Neural progenitor cell (in vitro differentiated cells): ENCODE measurements around the gene MLN. TPM values are rescaled to one million over a fixed set of nuclear protein-coding genes. Genes with fewer than 3 reads are reported as not detected.

Experiments
- DNase-seq: peaks from one replicate; pipeline ENCODE4 v3.0.0-alpha.2; 2016; ENCODE audit warnings: low spot score
- H2AFZ ChIP-seq: fragments of 200-600 bp; sonication (generic); replicated peaks from 2 replicates; pipeline ENCODE4 v1.6.1; 2016; ENCODE audit warnings: antibody characterized with exemption
- H3F3A ChIP-seq: fragments of 200-600 bp; sonication (generic); 2 replicates; pipeline ENCODE4 v1.6.1; 2016; ENCODE audit warnings: antibody characterized with exemption, low read depth
- H3K27ac ChIP-seq: fragments of 200-600 bp; sonication (generic); 2 replicates; pipeline ENCODE4 v1.5.1; 2016; ENCODE audit warnings: mild to moderate bottlenecking
- H3K27me3 ChIP-seq: fragments of 200-600 bp; sonication (generic); 2 replicates; pipeline ENCODE4 v1.6.1; 2016; ENCODE audit warnings: mild to moderate bottlenecking, moderate library complexity
- H3K36me3 ChIP-seq: fragments of 200-600 bp; sonication (generic); 2 replicates; pipeline ENCODE4 v1.5.1; 2016
- H3K4me1 ChIP-seq: fragments of 200-600 bp; sonication (generic); 2 replicates; pipeline ENCODE4 v1.6.1; 2016; ENCODE audit warnings: mixed run types
- H3K4me2 ChIP-seq: fragments of 200-600 bp; sonication (generic); 2 replicates; pipeline ENCODE4 v1.6.1; 2016
- H3K4me3 ChIP-seq: fragments of 200-600 bp; sonication (generic); 2 replicates; pipeline ENCODE4 v1.5.1; 2016
- H3K79me2 ChIP-seq: fragments of 200-600 bp; sonication (generic); 2 replicates; pipeline ENCODE4 v1.6.1; 2016; ENCODE audit warnings: low read depth
- H3K9ac ChIP-seq: fragments of 200-600 bp; sonication (generic); 2 replicates; pipeline ENCODE4 v1.6.1; 2016
- H3K9me3 ChIP-seq: fragments of 200-600 bp; sonication (generic); 2 replicates; pipeline ENCODE4 v1.5.1; 2016; ENCODE audit warnings: low read depth
- H4K20me1 ChIP-seq: fragments of 200-600 bp; sonication (generic); 2 replicates; pipeline ENCODE4 v1.6.1; 2016; ENCODE audit warnings: low read depth
- H3K27ac Mint-ChIP-seq: 3 replicates; pipeline ENCODE4 v1.8.0; 2021; ENCODE audit warnings: mixed read lengths
- H3K27me3 Mint-ChIP-seq: 2 replicates; pipeline ENCODE4 v1.8.0; 2022; ENCODE audit warnings: low read depth, mild to moderate bottlenecking, inconsistent platforms, moderate library complexity, mixed read lengths; ENCODE audit not compliant: insufficient read depth
- H3K36me3 Mint-ChIP-seq: 3 replicates; pipeline ENCODE4 v1.8.0; 2021; ENCODE audit warnings: mixed read lengths
- H3K4me1 Mint-ChIP-seq: 3 replicates; pipeline ENCODE4 v1.8.0; 2021; ENCODE audit warnings: mixed read lengths
- H3K4me3 Mint-ChIP-seq: 3 replicates; pipeline ENCODE4 v1.8.0; 2021; ENCODE audit warnings: mild to moderate bottlenecking, moderate library complexity, mixed read lengths
- H3K9me3 Mint-ChIP-seq: 3 replicates; pipeline ENCODE4 v1.8.0; 2020; ENCODE audit warnings: mixed read lengths
- CTCF ChIP-seq: fragments of 200-600 bp; sonication (generic); IDR thresholded peaks from 2 replicates; pipeline ENCODE4 v1.5.1; 2017; ENCODE audit warnings: antibody characterized with exemption, mild to moderate bottlenecking
- EZH2 ChIP-seq: fragments of 200-600 bp; sonication (generic); IDR thresholded peaks from 2 replicates; pipeline ENCODE4 v1.6.1; 2017; ENCODE audit warnings: antibody characterized with exemption, mild to moderate bottlenecking, moderate library complexity
- EZH2phosphoT487 ChIP-seq: fragments of 200-600 bp; sonication (generic); IDR thresholded peaks from 2 replicates; pipeline ENCODE4 v1.6.1; 2017; ENCODE audit warnings: antibody characterized with exemption
- total RNA-seq: library from RNA; depleted of rRNA; stranded (reverse); fragments of >200 nt; gene quantifications from 2 replicates; pipeline ENCODE4 v1.2.3, GENCODE V29; 2015; ENCODE audit warnings: low replicate concordance

Gene MLN
- total RNA-seq, 1 donor from 2014 or later: not detected

DNA sequence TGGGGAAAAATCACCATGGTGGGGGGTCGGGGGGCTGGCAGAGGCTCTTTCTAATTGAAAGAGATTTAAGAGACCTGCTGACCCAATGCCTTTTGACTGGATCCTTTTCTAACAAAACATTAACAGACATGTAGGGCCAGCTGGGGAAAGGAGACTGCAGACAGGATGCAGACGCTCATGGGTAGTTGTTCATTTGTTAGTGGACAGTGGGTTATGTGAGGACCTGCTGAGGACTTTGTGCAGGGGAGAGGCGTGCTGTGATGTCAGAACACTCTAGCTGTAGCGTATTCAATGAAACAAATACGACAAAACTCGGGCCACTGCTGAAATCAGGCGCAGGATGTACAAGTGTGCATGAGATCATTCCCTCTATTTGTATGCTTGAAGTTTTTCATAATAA, 58.3 kb downstream of the MLN start:
- Mint-ChIP-seq H3K9me3 (no peaks in the 10 kb centered on the region), H3K27me3 (peaks cover 14% of the 10 kb centered on the region), H3K4me1 (peaks cover 63% of the 10 kb centered on the region), H3K4me3 (peak overlapping the region; percentile 20), H3K27ac (peak overlapping the region; percentile 61), H3K36me3 (no peaks in the 10 kb centered on the region)
- H3K79me2 ChIP-seq: no peaks in the 10 kb centered on the region
- TF ChIP-seq CTCF (no peak), EZH2 (no peak), EZH2phosphoT487 (no peak)
- H4K20me1 ChIP-seq: no peaks in the 10 kb centered on the region
- no peak overlapping the region for H3K9ac ChIP-seq
- H3K4me1 ChIP-seq: peaks cover 57% of the 10 kb centered on the region
- no peaks in the 10 kb centered on the region for H3K36me3 ChIP-seq
- no peaks in the 10 kb centered on the region for H3K9me3 ChIP-seq
- no peaks in the 10 kb centered on the region for H3K27me3 ChIP-seq
- DNase-seq: no peak
- H2AFZ ChIP-seq: no peak overlapping the region
- H3K27ac ChIP-seq: peak overlapping the region; percentile 31
- H3K4me2 ChIP-seq: peak overlapping the region; percentile 66
- H3K4me3 ChIP-seq: no peak overlapping the region
- peaks cover 28% of the 10 kb centered on the region for H3F3A ChIP-seq

DNA sequence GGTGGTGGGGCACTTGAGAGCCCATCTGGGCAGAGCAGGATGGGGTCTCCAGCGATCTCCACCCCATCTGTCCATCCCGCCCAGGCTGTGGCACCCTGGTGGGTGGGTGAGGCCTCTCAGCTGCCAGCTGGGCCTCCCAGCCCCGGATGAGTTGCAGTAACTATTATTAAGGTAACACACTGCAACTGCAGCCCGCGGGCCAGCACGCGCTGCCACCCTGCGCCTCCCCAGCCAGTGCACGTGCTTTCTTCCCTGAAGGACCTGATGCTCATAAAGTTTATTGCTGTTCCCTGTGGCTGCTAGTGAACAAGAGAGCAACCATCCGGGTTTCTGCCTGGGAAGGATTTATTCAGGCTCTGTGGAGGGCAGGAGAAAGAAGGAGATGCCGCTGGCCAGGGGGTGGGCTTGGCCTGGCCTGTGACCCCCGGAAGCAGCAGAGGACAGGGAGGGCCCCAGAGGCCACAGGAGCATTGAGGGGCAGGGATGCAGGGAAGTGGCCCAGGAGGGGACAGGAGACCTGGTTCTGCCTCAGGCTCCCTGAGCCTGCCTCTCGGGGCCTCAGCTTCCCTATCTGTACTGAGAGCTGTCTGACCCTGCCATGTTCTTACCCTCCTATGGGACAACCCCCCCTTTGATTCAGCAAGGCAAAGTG, 58.8 kb downstream of the MLN start:
- H3K9ac ChIP-seq: no peak overlapping the region
- no peaks in the 10 kb centered on the region for H3K36me3 ChIP-seq
- Mint-ChIP-seq H3K27me3 (peaks cover 14% of the 10 kb centered on the region), H3K4me1 (peaks cover 59% of the 10 kb centered on the region), H3K36me3 (no peaks in the 10 kb centered on the region), H3K27ac (peak overlapping the region; percentile 85), H3K4me3 (no peak overlapping the region), H3K9me3 (no peaks in the 10 kb centered on the region)
- no peaks in the 10 kb centered on the region for H4K20me1 ChIP-seq
- H2AFZ ChIP-seq: no peak overlapping the region
- peak; percentile 25 for DNase-seq
- no peak overlapping the region for H3K4me3 ChIP-seq
- H3K9me3 ChIP-seq: no peaks in the 10 kb centered on the region
- H3K4me1 ChIP-seq: peaks cover 57% of the 10 kb centered on the region
- peak overlapping the region; percentile 66 for H3K4me2 ChIP-seq
- H3K79me2 ChIP-seq: no peaks in the 10 kb centered on the region
- no peaks in the 10 kb centered on the region for H3K27me3 ChIP-seq
- peaks cover 28% of the 10 kb centered on the region for H3F3A ChIP-seq
- TF ChIP-seq EZH2 (no peak), CTCF (no peak), EZH2phosphoT487 (no peak)
- H3K27ac ChIP-seq: peak overlapping the region; percentile 31

Other genes starting within 250 kb of the MLN start
- gene BAK1, start 223.7 kb downstream of the MLN start, total RNA-seq: 13.9 and 40.0 TPM in 2 replicates
- gene ITPR3, start 182.7 kb downstream of the MLN start, total RNA-seq: 1.5 and 3.4 TPM in 2 replicates
- gene UQCC2, start 92.3 kb downstream of the MLN start, total RNA-seq: 47.7 and 95.9 TPM in 2 replicates
- 2.9 and 4.6 TPM in 2 replicates for gene IP6K3, start 57.1 kb downstream of the MLN start, total RNA-seq
- gene LEMD2, start 14.9 kb downstream of the MLN start, total RNA-seq: 31.8 and 53.4 TPM in 2 replicates